G401.6 (cell line): ENCODE results near the gene ARHGAP24.
"Not testable (repeated sequence)": the region's sequence is repeated elsewhere in the genome, so short reads cannot be mapped to it uniquely, and the experiment has no call there.

Source experiments
- FAIRE-seq: peaks from 2 replicates; lab custom pipeline; 2012; peaks lifted over from hg19 to GRCh38; lab: Jason Lieb, UNC

ARHGAP24 gene

GRCh38 chr4:85864259-85865205 lies 389.6 kb downstream of the ARHGAP24 start:
- FAIRE-seq: no peak

GRCh38 chr4:85865256-85865655 lies 390.3 kb downstream of the ARHGAP24 start:
- peak; percentile 98 for FAIRE-seq

GRCh38 chr4:85866508-85866907 lies 391.6 kb downstream of the ARHGAP24 start:
- no peak for FAIRE-seq

- no peak for FAIRE-seq
Measured at GRCh38 chr4:85867271-85867670, 392.3 kb downstream of the ARHGAP24 start.

GRCh38 chr4:85869181-85869580 lies 394.2 kb downstream of the ARHGAP24 start:
- FAIRE-seq: no peak

GRCh38 chr4:85870298-85871083 lies 395.5 kb downstream of the ARHGAP24 start:
- FAIRE-seq: no peak

GRCh38 chr4:85873566-85873965 lies 398.6 kb downstream of the ARHGAP24 start:
- FAIRE-seq: no peak

GRCh38 chr4:85879518-85879917 lies 404.6 kb downstream of the ARHGAP24 start:
- FAIRE-seq: peak; percentile 13

- FAIRE-seq: no peak
Measured at GRCh38 chr4:85883180-85883579, 408.2 kb downstream of the ARHGAP24 start.

- no peak for FAIRE-seq
Measured at GRCh38 chr4:85884251-85884650, 409.3 kb downstream of the ARHGAP24 start.

GRCh38 chr4:85886665-85887064 lies 411.7 kb downstream of the ARHGAP24 start:
- FAIRE-seq: no peak

GRCh38 chr4:85889314-85889713 lies 414.4 kb downstream of the ARHGAP24 start:
- no peak for FAIRE-seq

GRCh38 chr4:85895755-85896154 lies 420.8 kb downstream of the ARHGAP24 start:
- no peak for FAIRE-seq

GRCh38 chr4:85898231-85898630 lies 423.3 kb downstream of the ARHGAP24 start:
- no peak for FAIRE-seq

- no peak for FAIRE-seq
Measured at GRCh38 chr4:85901500-85901899, 426.6 kb downstream of the ARHGAP24 start.

GRCh38 chr4:85902647-85903046 lies 427.7 kb downstream of the ARHGAP24 start:
- FAIRE-seq: not testable (repeated sequence)

- no peak for FAIRE-seq
Measured at GRCh38 chr4:85905761-85906160, 430.8 kb downstream of the ARHGAP24 start.

- FAIRE-seq: no peak
Measured at GRCh38 chr4:85907001-85907400, 432.1 kb downstream of the ARHGAP24 start.

- no peak for FAIRE-seq
Measured at GRCh38 chr4:85909851-85910250, 434.9 kb downstream of the ARHGAP24 start.

GRCh38 chr4:85910985-85911384 lies 436.0 kb downstream of the ARHGAP24 start:
- FAIRE-seq: no peak

- no peak for FAIRE-seq
Measured at GRCh38 chr4:85913931-85914694, 439.2 kb downstream of the ARHGAP24 start.

GRCh38 chr4:85915570-85915969 lies 440.6 kb downstream of the ARHGAP24 start:
- not testable (repeated sequence) for FAIRE-seq
